ENCODE measurements around the gene ACOT7. TPM values are rescaled to one million over a fixed set of nuclear protein-coding genes. Genes with fewer than 3 reads are reported as not detected.

ACOT7 gene
- total RNA-seq, 1 experiment from 2014 or later: 70.2 TPM

DNA sequence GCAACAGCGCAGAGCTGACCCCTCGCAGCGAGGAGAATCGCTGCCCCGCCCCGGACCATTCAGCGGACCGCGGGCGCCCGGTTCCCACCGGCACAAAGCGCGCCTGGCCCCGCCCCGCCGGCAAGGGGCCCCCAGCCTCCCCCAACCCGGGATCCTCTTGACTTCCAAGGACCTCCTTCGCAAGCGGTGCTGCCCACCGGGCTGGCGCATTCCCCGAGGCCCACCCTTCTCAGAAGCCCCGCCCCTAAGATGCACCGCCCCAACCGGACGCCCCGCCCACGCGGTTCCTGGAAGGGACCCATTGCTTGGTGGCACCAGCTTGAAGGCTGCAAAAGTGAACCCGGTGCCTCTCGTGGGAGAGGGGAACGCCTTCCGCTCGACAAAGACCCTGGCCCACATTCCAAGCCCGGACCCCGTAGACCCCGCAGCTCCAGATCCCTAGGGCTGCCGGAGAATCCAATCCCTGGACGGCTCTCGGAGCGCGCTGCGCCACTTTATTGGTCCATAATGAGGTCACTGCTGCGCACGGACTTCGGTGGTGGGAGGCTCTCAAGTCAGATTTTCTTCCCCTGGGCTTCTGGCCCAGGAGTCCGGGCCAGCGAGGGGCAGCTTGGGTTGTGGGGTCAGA, 147.6 kb downstream of the ACOT7 start:
- Histone ChIP-seq H4K20me1 (ENCODE audit: insufficient read depth) (no peaks in the 10 kb centered on the region), H3K36me3 (ENCODE audit: low read depth) (no peaks in the 10 kb centered on the region), H3K27me3 (ENCODE audit: insufficient read depth, low read depth) (peaks cover 17% of the 10 kb centered on the region), H3K9me3 (ENCODE audit: insufficient read depth, low read depth) (no peaks in the 10 kb centered on the region), H3K4me1 (replicated peaks; ENCODE audit: insufficient read depth) (no peaks in the 10 kb centered on the region), H3K4me3 (peak overlapping the region; percentile 42; the same call in 1 of the 2 replicates), H3K9me2 (ENCODE audit: insufficient read depth) (no peaks in the 10 kb centered on the region), H3K79me2 (ENCODE audit: low read depth) (no peaks in the 10 kb centered on the region), H3F3A (ENCODE audit: insufficient read depth, low read depth) (no peaks in the 10 kb centered on the region; the same call in 1 of the 2 replicates), H2AFZ (no peak overlapping the region), H3K4me2 (peak overlapping the region; percentile 63), H3K27ac (no peak overlapping the region)
- intact Hi-C loops (cut with micrococcal nuclease; ENCODE audit: unreplicated experiment): loop anchor here (1.0 to 5.0 kb wide), 8 partner anchors 97 to 973 kb away; no protein-coding TSS in a partner anchor
- no peak for TF ChIP-seq EZH2 (IDR thresholded peaks at IDR 0.05; ENCODE audit: low read depth)
- TF ChIP-seq, protein P1, sequence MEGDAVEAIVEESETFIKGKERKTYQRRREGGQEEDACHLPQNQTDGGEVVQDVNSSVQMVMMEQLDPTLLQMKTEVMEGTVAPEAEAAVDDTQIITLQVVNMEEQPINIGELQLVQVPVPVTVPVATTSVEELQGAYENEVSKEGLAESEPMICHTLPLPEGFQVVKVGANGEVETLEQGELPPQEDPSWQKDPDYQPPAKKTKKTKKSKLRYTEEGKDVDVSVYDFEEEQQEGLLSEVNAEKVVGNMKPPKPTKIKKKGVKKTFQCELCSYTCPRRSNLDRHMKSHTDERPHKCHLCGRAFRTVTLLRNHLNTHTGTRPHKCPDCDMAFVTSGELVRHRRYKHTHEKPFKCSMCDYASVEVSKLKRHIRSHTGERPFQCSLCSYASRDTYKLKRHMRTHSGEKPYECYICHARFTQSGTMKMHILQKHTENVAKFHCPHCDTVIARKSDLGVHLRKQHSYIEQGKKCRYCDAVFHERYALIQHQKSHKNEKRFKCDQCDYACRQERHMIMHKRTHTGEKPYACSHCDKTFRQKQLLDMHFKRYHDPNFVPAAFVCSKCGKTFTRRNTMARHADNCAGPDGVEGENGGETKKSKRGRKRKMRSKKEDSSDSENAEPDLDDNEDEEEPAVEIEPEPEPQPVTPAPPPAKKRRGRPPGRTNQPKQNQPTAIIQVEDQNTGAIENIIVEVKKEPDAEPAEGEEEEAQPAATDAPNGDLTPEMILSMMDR (conservative IDR thresholded peaks at IDR 0.05): no peak
- DNase-seq: peak in 1 of 2 experiments; percentile 23
- CTCF ChIA-PET: interaction anchor here (0.6 to 0.7 kb wide), 6 partner anchors 89 to 789 kb away, joined by 3 to 6 read pairs (median 4); no protein-coding TSS in a partner anchor
- POLR2A ChIA-PET (ENCODE audit: unreplicated experiment): interaction anchor here (0.6 kb wide), 1 partner anchor 99 kb away, joined by 5 read pairs; no protein-coding TSS in a partner anchor
- BruUV-seq (replicated peaks): no TSS peak

DNA sequence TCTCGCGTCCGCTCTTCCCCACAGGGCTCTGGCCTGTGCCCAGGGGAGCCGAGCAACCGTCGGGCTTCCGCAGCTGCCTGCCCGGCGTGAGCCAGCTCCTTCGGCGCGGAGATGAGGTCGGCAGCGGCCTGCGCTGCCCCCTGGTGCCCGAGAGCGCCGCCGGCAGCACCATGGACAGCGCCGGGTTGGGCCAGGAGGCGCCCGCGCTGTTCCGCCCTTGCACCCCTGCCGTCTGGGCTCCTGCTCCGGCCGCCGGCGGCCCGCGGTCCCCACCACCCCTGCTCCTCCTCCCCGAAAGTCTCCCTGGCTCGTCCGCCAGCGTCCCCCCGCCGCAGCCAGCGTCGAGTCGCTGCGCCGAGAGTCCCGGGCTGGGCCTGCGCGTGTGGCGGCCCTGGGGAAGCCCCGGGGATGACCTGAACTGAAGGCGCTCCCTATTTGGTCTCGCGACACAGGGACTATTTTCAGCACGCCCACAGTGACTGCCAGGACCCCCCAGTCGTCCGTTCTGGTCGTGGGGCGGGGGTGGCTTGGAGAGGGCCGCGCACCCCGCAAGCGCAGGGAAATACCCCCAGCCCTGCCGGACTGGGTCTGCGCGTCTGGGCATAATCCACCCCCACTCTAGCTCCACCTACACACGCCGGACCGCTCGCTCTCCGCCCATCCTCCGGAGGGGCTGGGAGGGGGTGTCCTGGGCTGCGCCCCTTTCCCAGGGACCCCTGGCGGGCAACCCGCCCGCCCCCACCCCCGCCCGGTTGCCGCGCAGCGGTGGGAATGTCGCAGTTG, 148.3 kb downstream of the ACOT7 start:
- no TSS peak for BruUV-seq (replicated peaks)

More for the DNA sequence above, 148.3 kb downstream of the ACOT7 start:
- peak overlapping the region; percentile 63 for H3K4me2 ChIP-seq
- H3K4me1 ChIP-seq (replicated peaks; ENCODE audit: insufficient read depth): no peaks in the 10 kb centered on the region
- POLR2A ChIA-PET (ENCODE audit: unreplicated experiment): interaction anchor here (0.6 kb wide), 1 partner anchor 100 kb away, joined by 5 read pairs; no protein-coding TSS in a partner anchor
- H3K9me2 ChIP-seq (ENCODE audit: insufficient read depth): no peaks in the 10 kb centered on the region
- no peaks in the 10 kb centered on the region for H3K36me3 ChIP-seq (ENCODE audit: low read depth)
- H2AFZ ChIP-seq: no peak overlapping the region
- H3K27ac ChIP-seq: no peak overlapping the region
- H4K20me1 ChIP-seq (ENCODE audit: insufficient read depth): no peaks in the 10 kb centered on the region
- no peaks in the 10 kb centered on the region; the same call in 1 of the 2 replicates for H3F3A ChIP-seq (ENCODE audit: insufficient read depth, low read depth)
- peak; percentile 47 to 82 for DNase-seq
- CTCF ChIA-PET: interaction anchor here (0.6 to 1.0 kb wide), 10 partner anchors 11 to 204 kb away, joined by 3 to 10 read pairs (median 5); no protein-coding TSS in a partner anchor
- intact Hi-C loops (cut with micrococcal nuclease; ENCODE audit: unreplicated experiment): loop anchor here (1.0 to 5.0 kb wide), 4 partner anchors 136 to 402 kb away; no protein-coding TSS in a partner anchor
- H3K9me3 ChIP-seq (ENCODE audit: insufficient read depth, low read depth): no peaks in the 10 kb centered on the region
- H3K4me3 ChIP-seq: peak overlapping the region; percentile 42; the same call in 1 of the 2 replicates
- TF ChIP-seq, protein P1 (conservative IDR thresholded peaks at IDR 0.05): peak; percentile 68
- no peak for TF ChIP-seq EZH2 (IDR thresholded peaks at IDR 0.05; ENCODE audit: low read depth)
- peaks cover 17% of the 10 kb centered on the region for H3K27me3 ChIP-seq (ENCODE audit: insufficient read depth, low read depth)
- no peaks in the 10 kb centered on the region for H3K79me2 ChIP-seq (ENCODE audit: low read depth)
